Mesendoderm (in vitro differentiated cells): ENCODE measurements around the gene FAM151A.

Experiments used
- DNase-seq: peaks from one replicate; pipeline ENCODE4 v3.0.0; 2013
- H2AK5ac ChIP-seq: 2 replicates; pipeline ENCODE4 v1.6.1; 2013; ENCODE audit warnings: low read length, inconsistent platforms
- H2BK120ac ChIP-seq: 2 replicates; pipeline ENCODE4 v1.6.1; 2013; ENCODE audit warnings: low read depth, mild to moderate bottlenecking, low read length, moderate library complexity, mixed read lengths
- H2BK15ac ChIP-seq: replicated peaks from 2 replicates; pipeline ENCODE4 v1.6.1; 2013; ENCODE audit warnings: low read depth, mild to moderate bottlenecking, moderate library complexity
- H2BK5ac ChIP-seq: 2 replicates; pipeline ENCODE4 v1.6.1; 2013; ENCODE audit warnings: low read length, inconsistent platforms
- H3K18ac ChIP-seq: 2 replicates; pipeline ENCODE4 v1.6.1; 2013; ENCODE audit warnings: mild to moderate bottlenecking, low read length, mixed read lengths
- H3K23ac ChIP-seq: one replicate; pipeline ENCODE4 v1.6.1; 2013; ENCODE audit warnings: low read length
- H3K27ac ChIP-seq: 2 replicates; pipeline ENCODE4 v1.5.1; 2013; ENCODE audit warnings: low read depth, mild to moderate bottlenecking, inconsistent platforms, low read length, moderate library complexity
- H3K27me3 ChIP-seq: 2 replicates; pipeline ENCODE4 v1.6.1; 2013; ENCODE audit warnings: low read length, control low read depth, mild to moderate bottlenecking, inconsistent platforms; ENCODE audit not compliant: insufficient read depth, poor library complexity
- H3K36me3 ChIP-seq: 2 replicates; pipeline ENCODE4 v1.6.1; 2013; ENCODE audit warnings: low read length, inconsistent platforms; ENCODE audit not compliant: control insufficient read depth, insufficient read depth
- H3K4ac ChIP-seq: one replicate; pipeline ENCODE4 v1.6.1; 2013; ENCODE audit warnings: low read depth, mild to moderate bottlenecking, low read length, moderate library complexity
- H3K4me1 ChIP-seq: 2 replicates; pipeline ENCODE4 v1.6.1; 2013; ENCODE audit warnings: low read depth, low read length, inconsistent platforms; ENCODE audit not compliant: control insufficient read depth
- H3K4me2 ChIP-seq: 2 replicates; pipeline ENCODE4 v1.6.1; 2013; ENCODE audit warnings: low read length
- H3K4me3 ChIP-seq: 2 replicates; pipeline ENCODE4 v1.5.1; 2013; ENCODE audit warnings: mild to moderate bottlenecking, low read length
- H3K56ac ChIP-seq: one replicate; pipeline ENCODE4 v1.6.1; 2013; ENCODE audit warnings: low read length
- H3K79me1 ChIP-seq: 2 replicates; pipeline ENCODE4 v1.6.1; 2013; ENCODE audit warnings: low read length, inconsistent platforms
- H3K79me2 ChIP-seq: 2 replicates; pipeline ENCODE4 v1.6.1; 2013; ENCODE audit warnings: mild to moderate bottlenecking, low read length; ENCODE audit not compliant: control insufficient read depth, insufficient read depth
- H3K9ac ChIP-seq: 2 replicates; pipeline ENCODE4 v1.6.1; 2013; ENCODE audit warnings: low read length, inconsistent platforms
- H4K5ac ChIP-seq: one replicate; pipeline ENCODE4 v1.6.1; 2013; ENCODE audit warnings: low read length
- H4K8ac ChIP-seq: one replicate; pipeline ENCODE4 v1.6.1; 2013; ENCODE audit warnings: low read depth, mild to moderate bottlenecking, control low read depth, low read length, moderate library complexity
- WGBS: extraction: QIAGEN DNeasy Blood & Tissue Kit; methylation state at CpG from one replicate; pipeline ENCODE4 v1.1.7; 2013; ENCODE audit warnings: low lambda C conversion rate, missing lambda C conversion rate; ENCODE audit not compliant: insufficient coverage; ENCODE audit errors: extremely low coverage; 5-methylcytosine and 5-hydroxymethylcytosine counted together

Gene FAM151A

DNA sequence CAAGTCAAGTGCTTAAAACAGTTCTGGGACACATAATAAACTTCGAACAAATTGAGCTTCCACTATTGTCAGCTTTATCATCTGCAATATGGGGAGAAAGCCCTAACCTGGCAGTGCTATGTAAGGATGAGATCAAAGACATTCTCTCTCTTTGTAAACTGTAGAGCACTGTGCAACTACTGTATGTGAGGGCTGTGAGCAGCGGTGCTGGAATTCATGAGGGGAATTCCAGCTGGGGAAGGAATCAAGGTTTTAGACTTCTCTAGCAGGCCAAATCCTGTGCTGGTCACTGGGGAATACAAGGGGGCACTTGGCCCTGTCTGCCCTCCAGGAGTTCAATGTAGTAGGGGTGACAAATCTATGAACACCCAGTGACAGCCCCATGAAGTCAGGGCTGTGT lies 9.3 kb downstream of the FAM151A start:
- H3K9ac ChIP-seq = no peak overlapping the region
- H3K4ac ChIP-seq = no peak overlapping the region
- no peak overlapping the region for H3K4me3 ChIP-seq
- no peak overlapping the region for H2BK5ac ChIP-seq
- no peak overlapping the region for H3K4me2 ChIP-seq
- H3K27me3 ChIP-seq = no peaks in the 10 kb centered on the region
- no peak overlapping the region for H3K23ac ChIP-seq
- H3K79me1 ChIP-seq = no peaks in the 10 kb centered on the region
- H3K56ac ChIP-seq = no peak overlapping the region
- no peak overlapping the region for H2BK15ac ChIP-seq
- no peak overlapping the region for H3K27ac ChIP-seq
- H4K8ac ChIP-seq = no peak overlapping the region
- DNase-seq = no peak
- H2BK120ac ChIP-seq = no peak overlapping the region
- H2AK5ac ChIP-seq = no peak overlapping the region
- no peak overlapping the region for H4K5ac ChIP-seq
- H3K36me3 ChIP-seq = no peaks in the 10 kb centered on the region
- no peaks in the 10 kb centered on the region for H3K79me2 ChIP-seq
- no peaks in the 10 kb centered on the region for H3K4me1 ChIP-seq
- no peak overlapping the region for H3K18ac ChIP-seq
- WGBS = no CpG with 5 or more reads among the region's 2 CpGs

DNA sequence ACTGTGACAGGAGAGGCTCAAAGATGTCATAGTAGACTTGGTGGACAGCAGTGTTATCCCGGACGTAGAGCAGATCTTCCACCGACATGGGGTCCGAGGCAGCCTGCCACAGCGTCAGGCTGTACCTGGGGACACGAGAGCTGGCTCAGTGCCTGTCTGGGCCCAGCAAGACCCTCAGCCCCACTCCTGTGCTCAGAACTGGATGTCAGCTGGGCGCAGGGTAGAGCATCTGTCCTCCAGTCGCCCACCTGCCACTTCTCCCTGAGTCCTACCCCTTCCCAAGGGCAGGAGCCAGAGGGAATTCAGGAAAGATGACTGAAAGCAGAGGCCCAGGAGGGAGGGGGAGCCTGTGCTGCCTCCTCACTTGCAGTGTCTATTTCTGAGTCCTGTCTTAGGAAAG lies 11.7 kb downstream of the FAM151A start:
- Histone ChIP-seq H3K56ac (no peak overlapping the region), H3K18ac (no peak overlapping the region), H3K27me3 (no peaks in the 10 kb centered on the region), H3K4me2 (no peak overlapping the region), H2AK5ac (no peak overlapping the region), H2BK120ac (no peak overlapping the region), H4K8ac (no peak overlapping the region), H3K4ac (no peak overlapping the region), H3K23ac (peak overlapping the region; percentile 80), H2BK5ac (no peak overlapping the region), H3K4me1 (no peaks in the 10 kb centered on the region), H3K36me3 (no peaks in the 10 kb centered on the region), H3K4me3 (no peak overlapping the region), H2BK15ac (no peak overlapping the region), H3K79me1 (no peaks in the 10 kb centered on the region), H3K27ac (no peak overlapping the region), H3K9ac (no peak overlapping the region), H4K5ac (no peak overlapping the region), H3K79me2 (no peaks in the 10 kb centered on the region)
- WGBS = no CpG with 5 or more reads among the region's 8 CpGs
- no peak for DNase-seq

DNA sequence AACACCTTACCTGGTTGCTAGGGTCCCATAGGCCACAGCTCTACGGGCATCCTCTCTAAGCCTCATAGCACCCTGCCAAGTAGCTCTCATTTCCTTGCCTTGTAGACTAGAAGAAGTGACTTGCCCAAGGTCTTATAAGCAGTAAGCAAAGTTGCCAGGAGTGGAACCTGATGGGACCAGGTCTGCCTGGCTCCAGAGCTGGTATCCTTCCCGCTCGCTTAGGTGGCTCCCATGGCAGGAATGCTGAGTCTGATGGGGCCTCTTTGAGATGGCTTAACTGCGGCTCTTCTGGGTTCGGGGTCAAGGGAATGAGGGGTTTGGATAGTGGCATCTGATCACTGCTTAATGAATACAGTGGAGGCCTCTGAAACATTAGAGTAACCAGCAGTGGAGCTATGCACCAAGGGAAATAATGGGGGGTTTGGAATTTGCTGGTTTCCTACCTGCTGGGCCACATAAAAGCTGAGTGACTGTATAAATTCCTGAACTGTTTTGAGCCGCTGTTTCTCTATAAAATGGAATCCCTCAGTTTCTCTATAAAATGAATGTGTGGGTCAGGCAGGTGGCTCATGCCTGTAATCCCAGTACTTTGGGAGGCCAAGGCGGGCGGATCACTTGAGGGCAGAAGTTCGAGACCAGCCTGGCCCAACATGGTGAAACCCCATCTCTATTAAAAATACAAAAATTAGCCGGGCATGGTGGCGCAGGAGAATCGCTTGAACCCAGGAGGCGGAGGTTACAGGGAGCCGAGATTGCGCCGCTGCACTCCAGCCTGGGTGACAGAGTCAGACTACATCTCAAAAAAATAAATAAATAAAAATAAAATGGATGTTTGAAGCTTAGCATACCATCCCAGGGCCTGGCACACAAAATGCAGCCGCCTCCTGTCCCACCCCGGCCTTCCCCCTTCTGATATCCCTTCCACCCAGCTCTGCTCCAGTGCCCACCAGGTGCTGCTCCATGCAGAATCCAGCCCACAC lies 12.4 kb downstream of the FAM151A start:
- whole genome bisulfite sequencing = no CpG with 5 or more reads among the region's 18 CpGs
- peak; percentile 44 for DNase-seq

DNA sequence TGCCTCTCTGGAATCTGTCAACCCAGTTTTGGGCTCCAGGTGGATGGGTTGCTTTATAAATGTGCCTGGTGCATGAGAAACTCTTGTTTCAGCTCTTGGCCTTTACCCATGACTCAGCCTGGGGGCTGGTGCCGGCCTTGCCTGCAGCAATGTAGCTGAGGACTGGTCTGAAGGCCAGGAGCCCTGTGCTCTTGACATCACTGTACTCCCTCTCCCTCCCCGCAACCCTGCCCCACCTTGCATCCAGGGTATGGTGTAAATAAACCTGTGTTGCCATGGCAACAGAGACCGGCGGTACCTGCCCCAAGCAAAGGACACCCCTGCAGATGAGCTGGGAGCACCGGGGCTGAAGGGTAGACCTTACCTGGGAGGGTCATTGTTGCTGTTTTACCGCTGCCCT lies 13.3 kb downstream of the FAM151A start:
- H2BK15ac ChIP-seq = no peak overlapping the region
- no peak overlapping the region for H3K4me3 ChIP-seq
- H3K23ac ChIP-seq = no peak overlapping the region
- no CpG with 5 or more reads among the region's 6 CpGs for WGBS
- H3K56ac ChIP-seq = no peak overlapping the region
- H2AK5ac ChIP-seq = no peak overlapping the region
- DNase-seq = peak; percentile 88
- H3K4me1 ChIP-seq = no peaks in the 10 kb centered on the region
- H4K5ac ChIP-seq = no peak overlapping the region
- no peak overlapping the region for H4K8ac ChIP-seq
- H3K27ac ChIP-seq = no peak overlapping the region
- no peak overlapping the region for H3K4ac ChIP-seq
- H3K18ac ChIP-seq = no peak overlapping the region
- H3K79me2 ChIP-seq = no peaks in the 10 kb centered on the region
- no peaks in the 10 kb centered on the region for H3K27me3 ChIP-seq
- no peak overlapping the region for H2BK120ac ChIP-seq
- no peak overlapping the region for H3K9ac ChIP-seq
- H2BK5ac ChIP-seq = no peak overlapping the region
- no peak overlapping the region for H3K4me2 ChIP-seq
- no peaks in the 10 kb centered on the region for H3K79me1 ChIP-seq
- no peaks in the 10 kb centered on the region for H3K36me3 ChIP-seq

More for the DNA sequence above, 12.4 kb downstream of the FAM151A start:
- no peak overlapping the region for H2BK120ac ChIP-seq
- H3K27me3 ChIP-seq = no peaks in the 10 kb centered on the region
- H3K23ac ChIP-seq = no peak overlapping the region
- no peak overlapping the region for H4K8ac ChIP-seq
- H3K27ac ChIP-seq = no peak overlapping the region
- H3K4me2 ChIP-seq = no peak overlapping the region
- H2AK5ac ChIP-seq = no peak overlapping the region
- no peak overlapping the region for H2BK15ac ChIP-seq
- no peaks in the 10 kb centered on the region for H3K36me3 ChIP-seq
- H3K18ac ChIP-seq = no peak overlapping the region
- no peak overlapping the region for H4K5ac ChIP-seq
- H3K79me1 ChIP-seq = no peaks in the 10 kb centered on the region
- no peaks in the 10 kb centered on the region for H3K4me1 ChIP-seq
- H3K4me3 ChIP-seq = no peak overlapping the region
- no peaks in the 10 kb centered on the region for H3K79me2 ChIP-seq
- no peak overlapping the region for H3K9ac ChIP-seq
- H3K4ac ChIP-seq = no peak overlapping the region
- H2BK5ac ChIP-seq = no peak overlapping the region
- no peak overlapping the region for H3K56ac ChIP-seq

DNA sequence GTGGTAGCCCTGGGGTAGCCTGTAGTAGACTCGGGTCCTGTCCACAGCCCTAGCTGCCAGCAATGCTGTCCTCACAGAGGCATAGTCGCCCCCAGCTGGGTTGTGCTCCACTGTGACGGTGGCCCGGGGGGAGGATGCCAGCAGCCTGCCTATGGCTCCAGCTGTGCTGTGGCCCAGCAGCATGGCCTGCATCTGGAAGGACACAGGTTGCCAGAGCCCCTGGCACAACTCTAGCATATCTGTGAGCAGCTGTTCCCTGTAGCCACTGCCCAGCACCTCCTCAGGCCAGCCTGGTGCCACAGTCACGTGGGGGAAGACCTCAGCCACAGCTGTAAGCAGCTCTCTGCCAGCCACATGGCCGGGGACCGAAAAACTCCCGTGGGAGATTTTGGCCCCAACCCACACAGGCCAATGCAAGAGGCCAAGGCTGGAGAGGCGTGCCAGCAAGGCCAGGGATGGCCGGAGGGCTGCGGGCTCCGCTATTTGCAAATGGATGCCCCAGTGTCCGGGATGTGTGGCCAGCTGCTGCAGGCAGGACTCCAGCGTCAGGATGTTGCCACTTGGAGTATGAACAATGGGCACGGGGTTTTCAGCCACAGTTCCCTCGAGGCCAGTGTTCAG lies 13.9 kb downstream of the FAM151A start:
- no CpG with 5 or more reads among the region's 16 CpGs for WGBS
- Histone ChIP-seq H3K4me1 (no peaks in the 10 kb centered on the region), H3K79me2 (no peaks in the 10 kb centered on the region), H3K4me2 (no peak overlapping the region), H3K56ac (no peak overlapping the region), H3K4ac (no peak overlapping the region), H3K4me3 (no peak overlapping the region), H3K23ac (no peak overlapping the region), H3K36me3 (no peaks in the 10 kb centered on the region), H3K9ac (no peak overlapping the region), H3K27ac (no peak overlapping the region), H4K8ac (no peak overlapping the region), H2BK15ac (no peak overlapping the region), H2BK5ac (no peak overlapping the region), H3K27me3 (no peaks in the 10 kb centered on the region), H4K5ac (no peak overlapping the region), H3K18ac (no peak overlapping the region), H2AK5ac (no peak overlapping the region), H3K79me1 (no peaks in the 10 kb centered on the region), H2BK120ac (no peak overlapping the region)
- DNase-seq = no peak
